AG04450 (cell line): ENCODE results near the gene KNDC1. TPM values are rescaled to one million over a fixed set of nuclear protein-coding genes. Genes with fewer than 3 reads are reported as not detected.
"Not testable (repeated sequence)": the region's sequence is repeated elsewhere in the genome, so short reads cannot be mapped to it uniquely, and the experiment has no call there.

Experiments used
- CTCF ChIA-PET: fragments of 300-600, 350-600 bp; formaldehyde crosslinking; extraction: SDS; loops from one replicate; lab custom pipeline; 2022; ENCODE audit warnings: antibody characterized with exemption, inconsistent platforms; lab: Charles Lee
- POLR2A ChIA-PET: fragments of 350-600 bp; formaldehyde crosslinking; extraction: SDS; loops from one replicate; lab custom pipeline; 2021; ENCODE audit warnings: antibody characterized with exemption, inconsistent platforms; lab: Yijun Ruan, JAX
- DNase-seq: peaks from one replicate; pipeline ENCODE4 v3.0.0-alpha.2; 2011; ENCODE audit warnings: low read depth, low spot score
- H3K27ac ChIP-seq: one replicate; pipeline ENCODE4 v1.5.1; 2012; ENCODE audit warnings: low read depth, low read length, control low read depth
- H3K27me3 ChIP-seq: one replicate; pipeline ENCODE4 v1.6.0; 2012; ENCODE audit warnings: low read length; ENCODE audit not compliant: control insufficient read depth, insufficient read depth
- H3K4me3 ChIP-seq: 2 replicates; pipeline ENCODE4 v1.5.1; 2011; ENCODE audit warnings: mild to moderate bottlenecking, low read depth, low read length, control low read depth
- H3K9me3 ChIP-seq: 2 replicates; pipeline ENCODE4 v1.5.1; 2012; ENCODE audit warnings: low read length; ENCODE audit not compliant: control insufficient read depth, insufficient read depth
- CTCF ChIP-seq: IDR thresholded peaks from 2 replicates; pipeline ENCODE4 v1.5.1; 2011; ENCODE audit warnings: low read depth, low read length, control low read depth, inconsistent platforms
- polyA plus RNA-seq: library from polyadenylated mRNA; depleted of rRNA; stranded (reverse); fragments of >200 nt; gene quantifications from 2 replicates; pipeline ENCODE4 v1.2.3, GENCODE V29; 2011

The KNDC1 gene
- polyA plus RNA-seq, 1 experiment: 0.46 TPM

- no peak overlapping the region for H3K27ac ChIP-seq
- no peak for DNase-seq
- CTCF ChIA-PET: no interaction called here
- no peak overlapping the region for H3K4me3 ChIP-seq
- POLR2A ChIA-PET: no interaction called here
- H3K27me3 ChIP-seq: peaks cover 49% of the 10 kb centered on the region
- peaks cover 2% of the 10 kb centered on the region; the same call in 1 of the 2 replicates for H3K9me3 ChIP-seq
- TF ChIP-seq CTCF: no peak
These were observed 70.6 kb downstream of the KNDC1 start for GRCh38 chr10:133230387-133231195.

GRCh38 chr10:133231244-133231945 lies 71.4 kb downstream of the KNDC1 start:
- POLR2A ChIA-PET: no interaction called here
- CTCF ChIA-PET: no interaction called here
- DNase-seq: no peak
- Histone ChIP-seq H3K27ac (no peak overlapping the region), H3K4me3 (no peak overlapping the region), H3K9me3 (peaks cover 3% of the 10 kb centered on the region; the same call in 1 of the 2 replicates), H3K27me3 (peaks cover 57% of the 10 kb centered on the region)
- TF ChIP-seq CTCF: no peak

DNA sequence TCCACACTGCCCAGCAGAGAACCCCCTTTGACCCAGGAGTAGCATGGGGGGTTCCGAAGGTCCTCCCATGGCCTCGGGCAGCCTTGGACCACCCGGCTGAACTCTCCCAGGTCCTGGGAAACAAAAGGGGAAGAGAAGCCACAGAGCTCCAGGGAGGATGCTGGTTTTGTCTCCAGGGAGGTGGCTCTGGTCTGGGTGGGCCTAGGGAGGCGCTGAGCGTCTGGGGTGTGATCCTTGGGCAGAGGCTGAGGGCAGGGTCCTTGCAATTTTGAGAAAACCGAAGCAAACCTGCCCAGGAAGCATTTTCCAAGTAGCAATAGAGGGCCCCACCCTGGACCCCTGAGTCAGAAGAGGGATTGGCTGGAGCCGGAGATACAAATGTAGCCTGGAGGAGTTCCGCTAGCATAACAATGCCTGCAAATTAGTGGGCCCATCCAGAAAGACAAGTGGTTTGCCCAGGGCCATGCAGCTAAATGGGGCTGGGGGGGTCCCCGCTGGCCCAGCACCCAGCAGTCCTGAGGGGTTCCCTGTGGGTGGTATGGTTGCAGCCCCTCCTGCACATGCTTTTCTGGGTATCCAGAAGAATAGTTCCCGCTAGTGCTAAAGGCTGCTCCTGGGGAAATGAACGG lies 72.0 kb downstream of the KNDC1 start:
- DNase-seq: no peak
- ChIA-PET POLR2A (no interaction called here), CTCF (no interaction called here)
- TF ChIP-seq CTCF: no peak
- Histone ChIP-seq H3K27me3 (peaks cover 63% of the 10 kb centered on the region), H3K27ac (no peak overlapping the region), H3K9me3 (peaks cover 3% of the 10 kb centered on the region; the same call in 1 of the 2 replicates), H3K4me3 (no peak overlapping the region)

GRCh38 chr10:133234796-133235195 lies 74.8 kb downstream of the KNDC1 start:
- POLR2A ChIA-PET: not testable (repeated sequence)
- H3K27me3 ChIP-seq: peaks cover 71% of the 10 kb centered on the region

GRCh38 chr10:133235265-133235855 lies 75.3 kb downstream of the KNDC1 start:
- H3K4me3 ChIP-seq: no peak overlapping the region
- peaks cover 3% of the 10 kb centered on the region; the same call in 1 of the 2 replicates for H3K9me3 ChIP-seq
- ChIA-PET CTCF (no interaction called here), POLR2A (no interaction called here)
- no peak for DNase-seq
- no peak overlapping the region for H3K27ac ChIP-seq
- TF ChIP-seq CTCF: no peak
- peaks cover 73% of the 10 kb centered on the region for H3K27me3 ChIP-seq

More at GRCh38 chr10:133234796-133235195, 74.8 kb downstream of the KNDC1 start:
- DNase-seq, CTCF ChIA-PET, H3K9me3 ChIP-seq, H3K27ac ChIP-seq, H3K4me3 ChIP-seq: not testable (repeated sequence)
